Measurements from ENCODE around the gene CDCP2. TPM values are rescaled to one million over a fixed set of nuclear protein-coding genes. Genes with fewer than 3 reads are reported as not detected.

The CDCP2 gene
- total RNA-seq, 4 donors from 2014 or later = 0.45 TPM; not detected in 3

- Histone ChIP-seq H3K27me3 (no peaks in the 10 kb centered on the region), H3K9me3 (no peaks in the 10 kb centered on the region), H3K4me1 (peaks cover 8 to 18% of the 10 kb centered on the region in 2 donors), H3K36me3 (no peaks in the 10 kb centered on the region), H3K4me3 (replicated peaks in 1 of 3) (no peak overlapping the region), H3K27ac (no peak overlapping the region)
- no peak for DNase-seq
- 98% methylated on average over 8 of the region's 12 CpGs for WGBS, 2 donors
- intact Hi-C loops (cut with DNase I) = no loop called here
- no peak for TF ChIP-seq CTCF (IDR thresholded peaks at IDR 0.05)
- TF ChIP-seq POLR2A (IDR thresholded peaks at IDR 0.05) = no peak
Measured at GRCh38 chr1:54139711-54140110, 13.1 kb downstream of the CDCP2 start.

GRCh38 chr1:54138994-54139393, 13.8 kb downstream of the CDCP2 start:
- Histone ChIP-seq H3K27ac (no peak overlapping the region), H3K27me3 (no peaks in the 10 kb centered on the region), H3K36me3 (no peaks in the 10 kb centered on the region), H3K4me3 (replicated peaks in 1 of 3) (no peak overlapping the region), H3K4me1 (peaks cover 8 to 18% of the 10 kb centered on the region in 2 donors), H3K9me3 (no peaks in the 10 kb centered on the region)
- intact Hi-C loops (cut with DNase I) = no loop called here
- TF ChIP-seq CTCF (IDR thresholded peaks at IDR 0.05) = no peak
- TF ChIP-seq POLR2A (IDR thresholded peaks at IDR 0.05) = no peak
- WGBS, 2 donors = 100% methylated on average over 1 of the region's 1 CpG
- no peak for DNase-seq

- Histone ChIP-seq H3K4me3 (replicated peaks in 1 of 3) (no peak overlapping the region), H3K27ac (no peak overlapping the region), H3K4me1 (peaks cover 8 to 18% of the 10 kb centered on the region in 2 donors), H3K27me3 (no peaks in the 10 kb centered on the region), H3K9me3 (no peaks in the 10 kb centered on the region), H3K36me3 (no peaks in the 10 kb centered on the region)
- WGBS, 2 donors = 43 to 50% methylated on average over 9 of the region's 10 CpGs
- intact Hi-C loops (cut with DNase I) = no loop called here
- peak; percentile 5 to 11 for DNase-seq
- TF ChIP-seq CTCF (IDR thresholded peaks at IDR 0.05) (no peak), POLR2A (IDR thresholded peaks at IDR 0.05) (no peak)
Measured at GRCh38 chr1:54137534-54138061, 15.2 kb downstream of the CDCP2 start.

GRCh38 chr1:54136963-54137533, 15.8 kb downstream of the CDCP2 start:
- no peaks in the 10 kb centered on the region for H3K9me3 ChIP-seq
- H3K4me1 ChIP-seq = peaks cover 8 to 18% of the 10 kb centered on the region in 2 donors
- DNase-seq = no peak
- WGBS, 2 donors = 80 to 86% methylated on average over 7 of the region's 7 CpGs
- TF ChIP-seq CTCF (IDR thresholded peaks at IDR 0.05) (no peak), POLR2A (IDR thresholded peaks at IDR 0.05) (no peak)
- no peak overlapping the region for H3K4me3 ChIP-seq (replicated peaks in 1 of 3)
- H3K27ac ChIP-seq = no peak overlapping the region
- no peaks in the 10 kb centered on the region for H3K27me3 ChIP-seq
- H3K36me3 ChIP-seq = no peaks in the 10 kb centered on the region
- intact Hi-C loops (cut with DNase I) = no loop called here

GRCh38 chr1:54136269-54136896, 16.4 kb downstream of the CDCP2 start:
- Histone ChIP-seq H3K36me3 (no peaks in the 10 kb centered on the region), H3K4me1 (peaks cover 8 to 18% of the 10 kb centered on the region in 2 donors), H3K9me3 (no peaks in the 10 kb centered on the region), H3K4me3 (replicated peaks in 1 of 3) (no peak overlapping the region), H3K27ac (peak overlapping the region in 1 of 3 donors; percentile 33), H3K27me3 (no peaks in the 10 kb centered on the region)
- no peak for TF ChIP-seq CTCF (IDR thresholded peaks at IDR 0.05)
- no peak for TF ChIP-seq POLR2A (IDR thresholded peaks at IDR 0.05)
- 82 to 89% methylated on average over 4 to 9 of the region's 17 CpGs for WGBS, 2 donors
- intact Hi-C loops (cut with DNase I) = no loop called here
- no peak for DNase-seq

Measured in thyroid gland (tissue), 4 donors.